ENCODE results near the gene LPIN3. TPM values are rescaled to one million over a fixed set of nuclear protein-coding genes. Genes with fewer than 3 reads are reported as not detected.

Gene LPIN3
- total RNA-seq, 6 donors from 2014 or later: 9.4 to 78.6 (median 14.2) TPM

GRCh38 chr20:41336711-41337492 is 3.7 kb upstream of the LPIN3 start:
- H3K4me3 ChIP-seq: no peak overlapping the region
- H3K9me3 ChIP-seq: no peaks in the 10 kb centered on the region
- H3K27ac ChIP-seq: no peak overlapping the region
- no peak for TF ChIP-seq POLR2A (IDR thresholded peaks at IDR 0.05)
- TF ChIP-seq POLR2AphosphoS5 (IDR thresholded peaks at IDR 0.05): no peak
- no peak for TF ChIP-seq EP300 (IDR thresholded peaks at IDR 0.05)
- TF ChIP-seq, protein P1, sequence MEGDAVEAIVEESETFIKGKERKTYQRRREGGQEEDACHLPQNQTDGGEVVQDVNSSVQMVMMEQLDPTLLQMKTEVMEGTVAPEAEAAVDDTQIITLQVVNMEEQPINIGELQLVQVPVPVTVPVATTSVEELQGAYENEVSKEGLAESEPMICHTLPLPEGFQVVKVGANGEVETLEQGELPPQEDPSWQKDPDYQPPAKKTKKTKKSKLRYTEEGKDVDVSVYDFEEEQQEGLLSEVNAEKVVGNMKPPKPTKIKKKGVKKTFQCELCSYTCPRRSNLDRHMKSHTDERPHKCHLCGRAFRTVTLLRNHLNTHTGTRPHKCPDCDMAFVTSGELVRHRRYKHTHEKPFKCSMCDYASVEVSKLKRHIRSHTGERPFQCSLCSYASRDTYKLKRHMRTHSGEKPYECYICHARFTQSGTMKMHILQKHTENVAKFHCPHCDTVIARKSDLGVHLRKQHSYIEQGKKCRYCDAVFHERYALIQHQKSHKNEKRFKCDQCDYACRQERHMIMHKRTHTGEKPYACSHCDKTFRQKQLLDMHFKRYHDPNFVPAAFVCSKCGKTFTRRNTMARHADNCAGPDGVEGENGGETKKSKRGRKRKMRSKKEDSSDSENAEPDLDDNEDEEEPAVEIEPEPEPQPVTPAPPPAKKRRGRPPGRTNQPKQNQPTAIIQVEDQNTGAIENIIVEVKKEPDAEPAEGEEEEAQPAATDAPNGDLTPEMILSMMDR (IDR thresholded peaks at IDR 0.05): no peak
- H3K4me1 ChIP-seq: peaks cover 16 to 20% (median 18%) of the 10 kb centered on the region in 4 donors
- DNase-seq (no peak), ATAC-seq (ENCODE audit: low FRiP score in 2 of 2) (no peak)
- H3K27me3 ChIP-seq: no peaks in the 10 kb centered on the region
- WGBS, 2 donors: 94% methylated on average over 4 of the region's 4 CpGs
- no peaks in the 10 kb centered on the region for H3K36me3 ChIP-seq

GRCh38 chr20:41339957-41340326 is 679 bp upstream of the LPIN3 start:
- Histone ChIP-seq H3K4me1 (peaks cover 10 to 27% (median 18%) of the 10 kb centered on the region in 4 donors), H3K9me3 (no peaks in the 10 kb centered on the region), H3K27ac (peak overlapping the region; percentile 59 to 82 (median 72)), H3K4me3 (peak overlapping the region in 3 of 4 donors; percentile 41 to 55 (median 46)), H3K36me3 (no peaks in the 10 kb centered on the region), H3K27me3 (no peaks in the 10 kb centered on the region)
- peak; percentile 93 to 95 for DNase-seq
- ATAC-seq (ENCODE audit: low FRiP score in 2 of 2): peak; percentile 93 to 96
- whole genome bisulfite sequencing, 2 donors: 3 to 8% methylated on average over 13 to 25 of the region's 25 CpGs
- TF ChIP-seq EP300 (IDR thresholded peaks at IDR 0.05) (peak in 1 of 4 donors; percentile 20), POLR2AphosphoS5 (IDR thresholded peaks at IDR 0.05) (peak in 1 of 2 donors; percentile 39), POLR2A (IDR thresholded peaks at IDR 0.05) (no peak)
- TF ChIP-seq, protein P1 (IDR thresholded peaks at IDR 0.05): peak; percentile 95 to 99 (median 98)

DNA sequence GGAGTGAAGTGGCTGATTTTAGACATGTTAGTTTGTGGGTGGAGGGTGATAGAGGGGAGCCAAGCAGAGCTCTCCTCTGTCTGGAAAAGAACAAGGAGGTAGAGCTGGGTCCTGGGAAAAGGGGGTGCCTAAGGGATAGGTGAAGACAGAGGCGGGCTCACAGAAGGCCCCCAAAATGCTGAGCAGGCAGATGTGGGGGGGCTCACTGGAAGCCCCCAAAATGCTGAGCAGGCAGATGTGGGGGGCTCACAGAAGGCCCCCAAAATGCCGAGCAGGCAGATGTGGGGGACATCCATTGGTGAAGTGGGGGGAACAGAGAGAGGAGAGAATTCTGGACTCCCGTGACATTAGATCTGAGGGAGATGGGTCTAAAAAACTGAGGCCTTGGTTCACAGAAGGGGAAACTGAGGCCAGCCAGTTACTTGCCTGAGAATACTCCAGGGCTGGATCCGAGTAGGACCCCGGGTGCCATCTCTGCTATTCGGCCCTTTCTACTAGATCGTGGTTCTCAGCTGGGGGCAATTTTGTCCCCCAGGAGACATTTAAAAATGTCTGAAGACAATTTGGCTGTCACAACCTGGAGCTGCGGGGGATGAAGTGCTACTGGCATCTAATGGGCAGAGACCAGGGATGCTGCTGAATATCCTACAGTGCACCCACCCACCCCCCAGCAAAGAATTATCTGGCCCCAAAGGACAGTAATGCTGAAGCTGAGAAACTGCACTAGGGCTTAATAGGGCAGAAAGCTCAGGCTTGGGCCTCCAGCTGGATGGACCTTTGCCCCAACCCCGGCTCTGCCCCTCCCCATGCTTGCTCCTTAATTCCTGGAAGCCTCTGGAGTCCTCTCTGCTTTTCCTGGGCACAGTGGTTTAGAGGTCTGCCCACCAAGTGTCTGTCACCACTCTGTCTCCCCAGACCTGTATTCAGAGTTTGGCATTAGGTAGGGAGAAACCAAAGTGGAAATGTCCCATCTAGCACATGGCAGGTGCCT is 2.1 kb downstream of the LPIN3 start:
- H3K36me3 ChIP-seq: no peaks in the 10 kb centered on the region
- no peak overlapping the region for H3K4me3 ChIP-seq
- WGBS, 2 donors: 93 to 96% methylated on average over 8 to 9 of the region's 9 CpGs
- no peak for DNase-seq
- ATAC-seq (ENCODE audit: low FRiP score in 2 of 2): no peak
- no peaks in the 10 kb centered on the region for H3K9me3 ChIP-seq
- H3K27me3 ChIP-seq: no peaks in the 10 kb centered on the region
- peaks cover 10 to 27% (median 18%) of the 10 kb centered on the region in 4 donors for H3K4me1 ChIP-seq
- H3K27ac ChIP-seq: no peak overlapping the region
- TF ChIP-seq, protein P1 (IDR thresholded peaks at IDR 0.05): no peak
- TF ChIP-seq POLR2A (IDR thresholded peaks at IDR 0.05): no peak
- TF ChIP-seq EP300 (IDR thresholded peaks at IDR 0.05): no peak
- TF ChIP-seq POLR2AphosphoS5 (IDR thresholded peaks at IDR 0.05): no peak

GRCh38 chr20:41344477-41344876 is 3.9 kb downstream of the LPIN3 start:
- TF ChIP-seq POLR2A (IDR thresholded peaks at IDR 0.05) (no peak), POLR2AphosphoS5 (IDR thresholded peaks at IDR 0.05) (no peak), EP300 (IDR thresholded peaks at IDR 0.05) (no peak)
- TF ChIP-seq, protein P1 (IDR thresholded peaks at IDR 0.05): no peak
- Histone ChIP-seq H3K36me3 (peaks cover 0 to 9% (median under 1%) of the 10 kb centered on the region in 4 donors), H3K4me3 (no peak overlapping the region), H3K27me3 (no peaks in the 10 kb centered on the region), H3K4me1 (peaks cover 10 to 27% (median 17%) of the 10 kb centered on the region in 4 donors), H3K27ac (no peak overlapping the region), H3K9me3 (no peaks in the 10 kb centered on the region)
- no peak for DNase-seq
- no peak for ATAC-seq (ENCODE audit: low FRiP score in 2 of 2)
- WGBS, 2 donors: 83 to 87% methylated on average over 1 to 4 of the region's 4 CpGs

Data from upper lobe of left lung (tissue), 6 donors.